Suprapubic skin (tissue), 4 donors: ENCODE data around the gene DLGAP5. TPM values are rescaled to one million over a fixed set of nuclear protein-coding genes. Genes with fewer than 3 reads are reported as not detected.

ENCODE experiments used
- DNase-seq, 2 donors: peaks; one replicate each; pipeline ENCODE4 v3.0.0-alpha.2; 2019; ENCODE audit warnings: low spot score in 2 of 2
- H3K27ac ChIP-seq: fragments of 200-600 bp; sonication (generic); one replicate; pipeline ENCODE4 v1.5.1; 2019
- H3K27me3 ChIP-seq: fragments of 200-600 bp; sonication (generic); one replicate; pipeline ENCODE4 v1.5.1; 2019
- H3K36me3 ChIP-seq: fragments of 200-600 bp; sonication (generic); one replicate; pipeline ENCODE4 v1.5.1; 2019
- H3K4me1 ChIP-seq: fragments of 200-600 bp; sonication (generic); one replicate; pipeline ENCODE4 v1.5.1; 2019
- H3K4me3 ChIP-seq: fragments of 200-600 bp; sonication (generic); one replicate; pipeline ENCODE4 v1.5.1; 2019; ENCODE audit warnings: mild to moderate bottlenecking
- H3K9me3 ChIP-seq: fragments of 200-600 bp; sonication (generic); one replicate; pipeline ENCODE4 v1.5.1; 2019
- EP300 ChIP-seq: sonication (generic); formaldehyde crosslinking; IDR thresholded peaks from one replicate; pipeline ENCODE4 v1.6.1; 2017; ENCODE audit warnings: antibody characterized with exemption
- POLR2A ChIP-seq, 2 donors: fragments of 450-650 bp; IDR thresholded peaks; one replicate each; pipeline ENCODE4 v1.6.1; 2017; ENCODE audit warnings: antibody characterized with exemption in 2 of 2, mild to moderate bottlenecking in 2 of 2, moderate library complexity in 2 of 2
- POLR2AphosphoS5 ChIP-seq, 3 donors: sonication (generic); formaldehyde crosslinking; IDR thresholded peaks; one replicate each; pipeline ENCODE4 v1.6.1; 2017; ENCODE audit warnings: antibody characterized with exemption in 3 of 3
- WGBS: methylation state at CpG from one replicate; pipeline ENCODE4 v1.1.5; 2018; 5-methylcytosine and 5-hydroxymethylcytosine counted together
- total RNA-seq, 4 donors: library from RNA; depleted of rRNA; stranded (reverse); fragments of >200 nt; gene quantifications; one replicate each; pipeline ENCODE4 v1.1.0, GENCODE V29; 2016
- TF ChIP-seq, protein P1 (sequence below), 2 donors: fragments of 200-600 bp in 1 of 2; fragments of 450-650 bp in 1 of 2; sonication (generic) in 1 of 2; IDR thresholded peaks; one replicate each; pipeline ENCODE4 v1.5.1; 2016 to 2019; ENCODE audit warnings: antibody characterized with exemption in 2 of 2, mild to moderate bottlenecking in 1 of 2, moderate library complexity in 1 of 2

DLGAP5 gene
- total RNA-seq, 4 donors from 2014 or later, result 0.72 to 2.6 (median 1.9) TPM

DNA sequence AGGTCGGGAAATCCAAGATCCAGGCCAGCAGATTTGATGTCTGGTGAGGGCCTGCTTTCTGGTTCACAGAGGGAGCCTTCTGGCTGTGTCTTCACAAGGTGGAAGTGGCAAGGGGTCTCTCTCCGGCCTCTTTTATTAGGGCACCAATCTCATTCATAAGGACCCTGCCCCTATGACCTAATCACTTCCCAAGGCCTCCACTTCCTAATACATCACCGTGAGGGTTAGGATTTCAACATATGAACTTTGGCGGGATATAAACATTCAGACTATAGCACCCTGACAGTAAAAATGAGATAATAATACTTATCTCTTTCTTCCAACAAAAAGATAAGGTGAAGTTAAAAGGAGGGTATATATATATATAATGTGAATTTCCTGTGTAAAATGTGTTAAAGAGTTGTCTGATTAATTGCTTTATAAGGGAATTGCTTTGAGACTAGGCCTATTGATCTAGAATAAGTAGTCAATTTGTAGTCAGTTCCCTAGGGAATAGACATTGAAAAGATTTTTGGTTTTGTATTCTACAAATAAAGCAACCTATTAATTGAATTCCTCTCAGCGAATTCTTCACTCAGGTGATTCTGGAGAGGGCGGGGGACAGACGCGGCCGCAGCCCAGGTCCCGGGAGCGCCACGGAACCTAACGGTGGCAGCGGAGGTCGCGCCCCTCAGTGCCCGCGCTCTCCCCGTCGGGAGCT, 62.8 kb downstream of the DLGAP5 start:
- Histone ChIP-seq H3K27me3 (no peaks in the 10 kb centered on the region), H3K36me3 (peaks cover 4% of the 10 kb centered on the region), H3K4me3 (peak overlapping the region; percentile 87), H3K4me1 (peaks cover 79% of the 10 kb centered on the region), H3K9me3 (no peaks in the 10 kb centered on the region), H3K27ac (peak overlapping the region; percentile 100)
- WGBS, result 22% methylated on average over 9 of the region's 20 CpGs
- TF ChIP-seq POLR2AphosphoS5 (IDR thresholded peaks at IDR 0.05), result no peak
- TF ChIP-seq EP300, result no peak
- TF ChIP-seq, protein P1, sequence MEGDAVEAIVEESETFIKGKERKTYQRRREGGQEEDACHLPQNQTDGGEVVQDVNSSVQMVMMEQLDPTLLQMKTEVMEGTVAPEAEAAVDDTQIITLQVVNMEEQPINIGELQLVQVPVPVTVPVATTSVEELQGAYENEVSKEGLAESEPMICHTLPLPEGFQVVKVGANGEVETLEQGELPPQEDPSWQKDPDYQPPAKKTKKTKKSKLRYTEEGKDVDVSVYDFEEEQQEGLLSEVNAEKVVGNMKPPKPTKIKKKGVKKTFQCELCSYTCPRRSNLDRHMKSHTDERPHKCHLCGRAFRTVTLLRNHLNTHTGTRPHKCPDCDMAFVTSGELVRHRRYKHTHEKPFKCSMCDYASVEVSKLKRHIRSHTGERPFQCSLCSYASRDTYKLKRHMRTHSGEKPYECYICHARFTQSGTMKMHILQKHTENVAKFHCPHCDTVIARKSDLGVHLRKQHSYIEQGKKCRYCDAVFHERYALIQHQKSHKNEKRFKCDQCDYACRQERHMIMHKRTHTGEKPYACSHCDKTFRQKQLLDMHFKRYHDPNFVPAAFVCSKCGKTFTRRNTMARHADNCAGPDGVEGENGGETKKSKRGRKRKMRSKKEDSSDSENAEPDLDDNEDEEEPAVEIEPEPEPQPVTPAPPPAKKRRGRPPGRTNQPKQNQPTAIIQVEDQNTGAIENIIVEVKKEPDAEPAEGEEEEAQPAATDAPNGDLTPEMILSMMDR (IDR thresholded peaks at IDR 0.05), result no peak
- no peak for TF ChIP-seq POLR2A (IDR thresholded peaks at IDR 0.05)
- DNase-seq, result no peak

DNA sequence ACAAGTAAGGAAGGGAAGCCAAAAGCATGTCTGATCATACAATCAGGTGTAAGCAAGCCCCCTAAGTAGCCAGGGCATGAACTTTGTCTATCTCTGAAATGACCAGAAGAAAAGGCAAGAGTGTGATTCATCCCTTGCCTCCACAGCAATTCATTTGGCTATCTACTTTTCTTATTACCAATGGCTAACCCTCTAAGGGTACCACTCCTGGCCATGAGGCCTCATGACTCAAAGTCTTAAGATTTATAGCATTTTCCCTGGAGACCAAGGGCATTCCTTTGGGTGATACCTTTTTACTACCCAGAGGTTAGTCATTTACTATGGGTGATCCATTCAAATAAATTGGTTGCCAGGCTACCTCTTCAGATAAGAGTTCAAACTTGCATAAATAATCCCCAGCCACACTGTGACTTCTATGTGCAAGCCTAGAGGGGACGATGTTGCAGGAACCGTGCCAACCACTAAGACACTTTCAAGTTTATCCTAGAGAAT, 63.9 kb downstream of the DLGAP5 start:
- no peaks in the 10 kb centered on the region for H3K36me3 ChIP-seq
- H3K9me3 ChIP-seq, result no peaks in the 10 kb centered on the region
- H3K27me3 ChIP-seq, result no peaks in the 10 kb centered on the region
- TF ChIP-seq EP300, result no peak
- TF ChIP-seq, protein P1 (IDR thresholded peaks at IDR 0.05), result no peak
- TF ChIP-seq POLR2AphosphoS5 (IDR thresholded peaks at IDR 0.05), result peak in 1 of 3 donors; percentile 21
- no peak for TF ChIP-seq POLR2A (IDR thresholded peaks at IDR 0.05)
- H3K4me3 ChIP-seq, result no peak overlapping the region
- 40% methylated on average over 2 of the region's 2 CpGs for WGBS
- peaks cover 79% of the 10 kb centered on the region for H3K4me1 ChIP-seq
- H3K27ac ChIP-seq, result peak overlapping the region; percentile 100
- no peak for DNase-seq

DNA sequence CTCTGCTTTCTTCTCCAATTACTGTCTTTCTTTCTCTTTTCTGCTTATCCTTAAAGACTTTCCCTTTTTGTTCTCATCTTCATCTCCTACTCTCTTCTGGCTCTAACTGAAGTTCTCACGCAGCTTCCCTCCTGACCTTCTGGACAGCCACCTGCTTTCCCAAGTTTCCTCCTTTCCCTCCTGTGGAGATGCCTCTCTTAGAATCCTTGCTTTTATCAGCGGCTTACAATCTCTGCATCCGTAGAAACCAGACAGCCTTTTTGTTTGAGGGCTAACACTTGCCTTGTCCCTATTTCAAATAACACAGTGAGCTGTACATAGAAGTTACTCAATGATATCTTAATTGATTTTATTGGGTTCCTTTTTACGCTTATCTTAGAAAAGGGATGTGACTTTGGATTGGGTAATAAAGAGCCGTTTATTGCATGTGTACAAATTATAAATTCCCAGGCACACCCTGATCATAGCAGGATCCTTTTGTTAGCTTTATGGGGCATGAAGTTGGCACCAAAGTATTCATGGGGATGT, 64.4 kb downstream of the DLGAP5 start:
- Histone ChIP-seq H3K27me3 (no peaks in the 10 kb centered on the region), H3K36me3 (no peaks in the 10 kb centered on the region), H3K4me1 (peaks cover 79% of the 10 kb centered on the region), H3K27ac (peak overlapping the region; percentile 100), H3K4me3 (no peak overlapping the region), H3K9me3 (no peaks in the 10 kb centered on the region)
- no peak for TF ChIP-seq POLR2A (IDR thresholded peaks at IDR 0.05)
- no peak for TF ChIP-seq EP300
- TF ChIP-seq, protein P1 (IDR thresholded peaks at IDR 0.05), result no peak
- TF ChIP-seq POLR2AphosphoS5 (IDR thresholded peaks at IDR 0.05), result no peak
- no peak for DNase-seq
- WGBS, result 46% methylated on average over 5 of the region's 5 CpGs

DNA sequence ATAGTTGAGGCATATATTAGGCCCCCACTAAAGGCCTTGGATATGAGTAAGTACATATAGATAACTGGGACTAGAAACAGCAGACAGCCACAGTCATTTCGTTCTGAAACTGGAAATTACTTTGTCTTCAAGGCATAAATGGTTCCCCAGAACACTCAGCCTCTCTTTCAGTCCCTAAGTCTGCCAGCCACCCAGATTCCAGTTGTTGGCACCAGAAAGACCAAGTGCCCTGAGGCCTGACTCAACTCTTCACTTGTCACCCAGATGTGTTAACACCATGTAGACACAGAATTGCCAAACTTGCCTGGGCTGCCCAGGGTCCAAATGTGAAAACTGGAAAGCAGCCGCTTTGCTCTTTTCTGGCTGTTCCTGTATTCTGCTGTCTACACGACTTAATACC, 65.4 kb downstream of the DLGAP5 start:
- H3K4me3 ChIP-seq, result no peak overlapping the region

DNA sequence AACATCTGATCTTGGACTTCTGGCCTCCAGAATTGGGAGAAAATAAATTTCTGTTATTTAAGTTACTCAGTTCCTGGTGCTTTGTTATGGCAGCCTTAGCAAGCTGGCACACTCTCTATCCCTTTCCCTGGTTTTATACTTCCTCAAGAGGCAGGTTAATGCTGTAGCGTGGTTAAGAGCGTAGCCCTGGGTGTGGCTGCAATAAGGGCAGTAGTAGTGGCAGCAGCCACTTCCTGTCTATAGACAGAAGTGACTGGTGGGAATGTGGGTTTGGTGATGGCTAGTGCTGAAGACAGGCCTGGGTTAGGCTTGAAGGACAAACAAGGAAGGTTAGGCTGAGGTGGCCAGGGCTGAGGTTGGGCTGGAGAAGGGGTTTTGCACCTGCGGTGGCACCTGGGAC, 66.0 kb downstream of the DLGAP5 start:
- Histone ChIP-seq H3K36me3 (no peaks in the 10 kb centered on the region), H3K27ac (peak overlapping the region; percentile 42), H3K9me3 (no peaks in the 10 kb centered on the region), H3K4me3 (no peak overlapping the region), H3K27me3 (no peaks in the 10 kb centered on the region), H3K4me1 (peaks cover 81% of the 10 kb centered on the region)
- no peak for DNase-seq
- WGBS, result 64% methylated on average over 3 of the region's 3 CpGs
- no peak for TF ChIP-seq POLR2A (IDR thresholded peaks at IDR 0.05)
- no peak for TF ChIP-seq EP300
- TF ChIP-seq, protein P1 (IDR thresholded peaks at IDR 0.05), result no peak
- no peak for TF ChIP-seq POLR2AphosphoS5 (IDR thresholded peaks at IDR 0.05)

More for the DNA sequence above, 65.4 kb downstream of the DLGAP5 start:
- H3K9me3 ChIP-seq, result no peaks in the 10 kb centered on the region
- H3K27ac ChIP-seq, result peak overlapping the region; percentile 100
- no peak for DNase-seq
- no peak for TF ChIP-seq EP300
- no peak for TF ChIP-seq POLR2AphosphoS5 (IDR thresholded peaks at IDR 0.05)
- TF ChIP-seq, protein P1 (IDR thresholded peaks at IDR 0.05), result no peak
- no peak for TF ChIP-seq POLR2A (IDR thresholded peaks at IDR 0.05)
- WGBS, result 59% methylated on average over 3 of the region's 3 CpGs
- H3K36me3 ChIP-seq, result no peaks in the 10 kb centered on the region
- H3K4me1 ChIP-seq, result peaks cover 79% of the 10 kb centered on the region
- H3K27me3 ChIP-seq, result no peaks in the 10 kb centered on the region
